ENCODE measurements around the gene NFKB1. TPM values are rescaled to one million over a fixed set of nuclear protein-coding genes. Genes with fewer than 3 reads are reported as not detected.

NFKB1 gene
- total RNA-seq, 4 donors from 2014 or later: 20.0 to 27.2 (median 22.7) TPM

DNA sequence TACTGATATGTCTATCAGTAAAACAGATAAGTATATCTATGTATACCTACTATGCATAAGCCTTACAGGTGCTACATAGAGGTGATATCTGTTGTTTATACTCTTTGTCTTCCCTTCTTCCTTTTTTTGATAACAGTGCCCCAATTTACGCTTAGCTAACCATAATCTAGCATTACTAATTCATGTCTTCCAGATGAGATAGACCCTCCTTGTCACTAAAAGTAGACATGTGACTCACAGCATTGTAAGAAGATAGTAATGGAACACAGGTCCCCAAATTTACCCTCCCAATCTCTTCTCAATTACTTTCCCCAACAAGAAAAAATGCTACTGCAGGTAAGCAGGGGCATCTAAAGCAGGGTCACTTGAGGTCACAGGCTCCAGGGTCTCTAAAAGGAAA is 7.9 kb upstream of the NFKB1 start:
- in situ Hi-C loops (cut with MboI; ENCODE audit: low sequenced_read_pairs in 4 of 4): no loop called here
- Histone ChIP-seq H3K27ac (no peak overlapping the region), H3K4me1 (no peaks in the 10 kb centered on the region), H3K9me3 (no peaks in the 10 kb centered on the region), H3K4me3 (no peak overlapping the region), H3K27me3 (no peaks in the 10 kb centered on the region), H3K36me3 (no peaks in the 10 kb centered on the region)
- ATAC-seq (no peak), DNase-seq (no peak)
- TF ChIP-seq POLR2A (IDR thresholded peaks at IDR 0.05) (no peak), CTCF (IDR thresholded peaks at IDR 0.05 in 4 of 5, conservative IDR thresholded peaks at IDR 0.05 in 1 of 5) (no peak)
- intact Hi-C loops (cut with DNase I; ENCODE audit: low total_unique reads): no loop called here

- in situ Hi-C loops (cut with MboI; ENCODE audit: low sequenced_read_pairs in 4 of 4): no loop called here
- DNase-seq: no peak
- H3K4me1 ChIP-seq: no peaks in the 10 kb centered on the region
- no peaks in the 10 kb centered on the region for H3K36me3 ChIP-seq
- no peaks in the 10 kb centered on the region for H3K27me3 ChIP-seq
- no peaks in the 10 kb centered on the region for H3K9me3 ChIP-seq
- no peak overlapping the region for H3K27ac ChIP-seq
- no peak for TF ChIP-seq POLR2A (IDR thresholded peaks at IDR 0.05)
- no peak for TF ChIP-seq CTCF (IDR thresholded peaks at IDR 0.05 in 4 of 5, conservative IDR thresholded peaks at IDR 0.05 in 1 of 5)
- H3K4me3 ChIP-seq: no peak overlapping the region
- no peak for ATAC-seq
- intact Hi-C loops (cut with DNase I; ENCODE audit: low total_unique reads): no loop called here
These were observed 7.4 kb upstream of the NFKB1 start for GRCh38 chr4:102493794-102494193.

DNA sequence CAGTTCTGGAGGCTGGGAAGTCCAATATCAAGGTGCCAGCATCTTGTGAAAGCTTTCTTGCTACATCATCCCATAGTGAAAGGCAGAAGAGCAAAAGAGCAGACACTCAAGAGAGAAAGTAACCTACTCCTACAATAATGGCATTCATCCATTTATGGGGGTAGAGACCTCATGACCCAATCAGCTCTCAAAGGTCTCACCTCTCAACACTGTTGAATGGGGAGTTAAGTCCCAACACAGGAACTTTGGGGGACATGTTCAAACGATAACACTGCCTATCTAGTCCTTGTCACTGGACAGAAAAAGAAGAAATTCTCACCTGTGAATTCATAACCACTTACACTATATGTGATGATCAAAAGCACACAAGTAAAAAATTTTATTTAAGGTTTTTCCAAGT is 6.6 kb upstream of the NFKB1 start:
- in situ Hi-C loops (cut with MboI; ENCODE audit: low sequenced_read_pairs in 4 of 4): no loop called here
- no peaks in the 10 kb centered on the region for H3K9me3 ChIP-seq
- DNase-seq (no peak), ATAC-seq (no peak)
- TF ChIP-seq CTCF (IDR thresholded peaks at IDR 0.05 in 4 of 5, conservative IDR thresholded peaks at IDR 0.05 in 1 of 5): no peak
- TF ChIP-seq POLR2A (IDR thresholded peaks at IDR 0.05): no peak
- no peaks in the 10 kb centered on the region for H3K36me3 ChIP-seq
- intact Hi-C loops (cut with DNase I; ENCODE audit: low total_unique reads): no loop called here
- peaks cover 0 to under 1% of the 10 kb centered on the region in 2 donors for H3K4me1 ChIP-seq
- no peak overlapping the region for H3K27ac ChIP-seq
- H3K4me3 ChIP-seq: no peak overlapping the region
- H3K27me3 ChIP-seq: no peaks in the 10 kb centered on the region

- no peak overlapping the region for H3K4me3 ChIP-seq
- ATAC-seq: no peak
- no peak overlapping the region for H3K27ac ChIP-seq
- no peaks in the 10 kb centered on the region for H3K9me3 ChIP-seq
- intact Hi-C loops (cut with DNase I; ENCODE audit: low total_unique reads): no loop called here
- no peak for TF ChIP-seq CTCF (IDR thresholded peaks at IDR 0.05 in 4 of 5, conservative IDR thresholded peaks at IDR 0.05 in 1 of 5)
- no peak for TF ChIP-seq POLR2A (IDR thresholded peaks at IDR 0.05)
- no peaks in the 10 kb centered on the region for H3K36me3 ChIP-seq
- in situ Hi-C loops (cut with MboI; ENCODE audit: low sequenced_read_pairs in 4 of 4): no loop called here
- H3K4me1 ChIP-seq: peaks cover 10 to 14% of the 10 kb centered on the region in 2 donors
- DNase-seq: no peak
- no peaks in the 10 kb centered on the region for H3K27me3 ChIP-seq
These were observed 3.2 kb upstream of the NFKB1 start for GRCh38 chr4:102497986-102498385.

- Histone ChIP-seq H3K36me3 (no peaks in the 10 kb centered on the region), H3K4me3 (peak overlapping the region; percentile 66 to 98 (median 88)), H3K27ac (peak overlapping the region; percentile 97 to 99 (median 98)), H3K4me1 (peaks cover 31 to 37% of the 10 kb centered on the region in 2 donors), H3K9me3 (no peaks in the 10 kb centered on the region), H3K27me3 (no peaks in the 10 kb centered on the region)
- TF ChIP-seq POLR2A (IDR thresholded peaks at IDR 0.05) (no peak), CTCF (IDR thresholded peaks at IDR 0.05 in 4 of 5, conservative IDR thresholded peaks at IDR 0.05 in 1 of 5) (peak in 3 of 5 experiments; percentile 15 to 37 (median 23))
- ATAC-seq: peak; percentile 29 to 33
- peak in 1 of 2 donors; percentile 40 for DNase-seq
- intact Hi-C loops (cut with DNase I; ENCODE audit: low total_unique reads) (loop anchor here (2.0 to 10.0 kb wide), 7 partner anchors 52 to 597 kb away; partner anchors contain the start of genes BDH2, CISD2 and UBE2D3), in situ Hi-C loops (cut with MboI; ENCODE audit: low sequenced_read_pairs in 4 of 4) (no loop called here)
These were observed 835 bp upstream of the NFKB1 start for GRCh38 chr4:102500352-102500695.
